Astrocyte of the spinal cord (primary cell): ENCODE measurements around the gene FXR2.
A peak's percentile ranks its signal among the peaks of the same experiment; 100 is the strongest.

Experiments
- DNase-seq: peaks from one replicate; pipeline ENCODE4 v3.0.0; 2011; ENCODE audit warnings: low read depth, low spot score
- H3K4me3 ChIP-seq: 2 replicates; pipeline ENCODE4 v1.5.1; 2011; ENCODE audit warnings: low read depth, mild to moderate bottlenecking, low read length, moderate library complexity
- in situ Hi-C: cut with HindIII; loops from 2 replicates; pipeline ENCODE4 v1.10.0; 2017; ENCODE audit warnings: low sequenced_read_pairs
- TF ChIP-seq, protein P1 (sequence below): IDR thresholded peaks from 2 replicates; pipeline ENCODE4 v1.5.1; 2012; ENCODE audit warnings: low read depth, mild to moderate bottlenecking, low read length, inconsistent platforms

The FXR2 gene

DNA sequence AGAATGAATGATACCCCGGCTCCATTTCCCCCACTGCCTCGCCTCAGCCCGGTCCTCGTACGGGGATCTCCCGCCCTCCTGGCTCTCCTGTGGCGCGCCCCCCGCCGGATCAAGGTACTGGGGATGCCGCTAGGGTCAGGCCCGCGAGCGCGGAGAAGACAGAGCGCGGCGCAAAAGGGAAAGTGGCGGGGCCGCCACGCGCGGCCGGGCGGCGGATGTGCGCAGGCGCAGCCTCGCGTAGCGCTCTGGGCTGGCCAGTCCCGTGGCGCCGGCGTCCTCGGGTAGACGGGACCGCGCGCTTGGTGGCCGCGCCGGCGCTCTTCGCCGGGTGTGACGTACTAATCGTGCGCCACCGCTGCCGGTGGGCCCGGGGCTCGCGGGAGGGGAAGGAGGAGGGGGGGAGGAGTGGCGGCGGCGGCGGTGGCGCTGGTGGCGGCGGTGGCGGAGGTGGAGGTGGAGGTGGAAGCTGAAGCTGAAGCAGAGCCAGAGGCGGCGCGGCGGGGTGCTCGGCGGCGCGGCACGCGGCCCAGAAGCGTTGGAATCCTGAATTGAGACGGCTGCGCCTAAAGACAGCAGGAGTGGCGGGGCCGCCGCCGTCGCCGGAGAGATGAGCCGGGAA is 53.0 kb downstream of the FXR2 start, which contains the start of gene SENP3:
TSS of gene SENP3 (plus strand) at position 331 of the 619 bp plus-strand sequence. CDS start 1,158 bp downstream, outside the sequence.
- peak within 1 kb of the TSS; percentile 85 for H3K4me3 ChIP-seq
- TF ChIP-seq, protein P1, sequence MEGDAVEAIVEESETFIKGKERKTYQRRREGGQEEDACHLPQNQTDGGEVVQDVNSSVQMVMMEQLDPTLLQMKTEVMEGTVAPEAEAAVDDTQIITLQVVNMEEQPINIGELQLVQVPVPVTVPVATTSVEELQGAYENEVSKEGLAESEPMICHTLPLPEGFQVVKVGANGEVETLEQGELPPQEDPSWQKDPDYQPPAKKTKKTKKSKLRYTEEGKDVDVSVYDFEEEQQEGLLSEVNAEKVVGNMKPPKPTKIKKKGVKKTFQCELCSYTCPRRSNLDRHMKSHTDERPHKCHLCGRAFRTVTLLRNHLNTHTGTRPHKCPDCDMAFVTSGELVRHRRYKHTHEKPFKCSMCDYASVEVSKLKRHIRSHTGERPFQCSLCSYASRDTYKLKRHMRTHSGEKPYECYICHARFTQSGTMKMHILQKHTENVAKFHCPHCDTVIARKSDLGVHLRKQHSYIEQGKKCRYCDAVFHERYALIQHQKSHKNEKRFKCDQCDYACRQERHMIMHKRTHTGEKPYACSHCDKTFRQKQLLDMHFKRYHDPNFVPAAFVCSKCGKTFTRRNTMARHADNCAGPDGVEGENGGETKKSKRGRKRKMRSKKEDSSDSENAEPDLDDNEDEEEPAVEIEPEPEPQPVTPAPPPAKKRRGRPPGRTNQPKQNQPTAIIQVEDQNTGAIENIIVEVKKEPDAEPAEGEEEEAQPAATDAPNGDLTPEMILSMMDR = no peak
- peak; percentile 88 for DNase-seq
- in situ Hi-C loops = no loop called here

- in situ Hi-C loops = no loop called here
- TF ChIP-seq, protein P1 = peak; percentile 88
- H3K4me3 ChIP-seq = peak overlapping the region; percentile 85
- DNase-seq = peak; percentile 82
Observed at GRCh38 chr17:7561028-7561575, 53.6 kb downstream of the FXR2 start.

GRCh38 chr17:7560172-7561027 is 54.3 kb downstream of the FXR2 start:
- peak; percentile 59 for DNase-seq
- in situ Hi-C loops = no loop called here
- peak overlapping the region; percentile 85 for H3K4me3 ChIP-seq
- TF ChIP-seq, protein P1 = peak; percentile 86

DNA sequence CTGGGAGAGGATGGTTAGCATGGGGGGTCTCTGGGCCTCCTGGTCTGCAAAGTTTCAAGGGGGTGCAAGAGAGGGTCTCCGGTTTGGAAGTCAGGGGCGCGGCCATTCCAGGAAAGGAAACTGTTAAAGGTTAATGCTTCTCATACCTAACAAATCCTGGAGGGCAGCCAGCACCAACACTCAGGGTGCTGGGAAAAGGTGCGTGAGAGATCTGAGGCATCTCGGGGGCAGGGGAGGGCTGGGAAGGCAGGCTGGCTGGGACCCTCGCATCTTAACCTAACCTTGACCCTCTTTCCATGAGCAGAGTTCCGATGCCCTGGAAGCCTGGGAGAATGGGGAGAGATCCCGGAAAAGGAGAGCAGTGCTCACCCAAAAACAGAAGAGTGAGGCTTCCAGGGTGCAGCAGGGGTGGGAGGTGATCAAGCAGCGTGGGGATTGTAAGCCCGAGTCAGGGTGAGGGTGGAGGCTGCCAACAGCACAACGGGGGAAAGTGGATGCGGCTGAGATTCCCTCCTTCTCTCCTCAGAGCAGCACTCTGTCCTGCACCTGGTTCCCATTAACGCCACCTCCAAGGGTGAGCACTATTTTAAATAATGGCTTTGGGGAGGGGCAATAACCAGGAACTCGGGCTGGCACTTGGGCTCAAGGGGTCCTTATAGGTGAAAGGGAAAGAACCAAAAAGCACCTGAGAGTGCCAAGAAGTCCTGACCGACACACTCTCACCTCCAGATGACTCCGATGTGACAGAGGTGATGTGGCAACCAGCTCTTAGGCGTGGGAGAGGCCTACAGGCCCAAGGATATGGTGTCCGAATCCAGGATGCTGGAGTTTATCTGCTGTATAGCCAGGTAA is 55.2 kb downstream of the FXR2 start:
- in situ Hi-C loops = no loop called here
- no peak overlapping the region for H3K4me3 ChIP-seq
- TF ChIP-seq, protein P1 = no peak
- no peak for DNase-seq

DNA sequence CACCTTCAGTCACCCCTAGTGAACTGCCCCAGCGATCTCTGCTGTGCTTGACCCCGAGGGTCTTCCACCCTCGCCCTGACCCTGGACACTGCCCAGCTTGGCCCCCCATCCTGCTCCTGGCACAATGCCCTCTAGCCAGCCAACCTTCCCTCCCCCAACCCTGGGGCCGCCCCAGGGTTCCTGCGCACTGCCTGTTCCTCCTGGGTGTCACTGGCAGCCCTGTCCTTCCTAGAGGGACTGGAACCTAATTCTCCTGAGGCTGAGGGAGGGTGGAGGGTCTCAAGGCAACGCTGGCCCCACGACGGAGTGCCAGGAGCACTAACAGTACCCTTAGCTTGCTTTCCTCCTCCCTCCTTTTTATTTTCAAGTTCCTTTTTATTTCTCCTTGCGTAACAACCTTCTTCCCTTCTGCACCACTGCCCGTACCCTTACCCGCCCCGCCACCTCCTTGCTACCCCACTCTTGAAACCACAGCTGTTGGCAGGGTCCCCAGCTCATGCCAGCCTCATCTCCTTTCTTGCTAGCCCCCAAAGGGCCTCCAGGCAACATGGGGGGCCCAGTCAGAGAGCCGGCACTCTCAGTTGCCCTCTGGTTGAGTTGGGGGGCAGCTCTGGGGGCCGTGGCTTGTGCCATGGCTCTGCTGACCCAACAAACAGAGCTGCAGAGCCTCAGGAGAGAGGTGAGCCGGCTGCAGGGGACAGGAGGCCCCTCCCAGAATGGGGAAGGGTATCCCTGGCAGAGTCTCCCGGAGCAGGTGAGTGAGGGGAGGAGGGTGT is 56.0 kb downstream of the FXR2 start, which contains the start of gene TNFSF13:
TSS of gene TNFSF13 (plus strand) at position 207 of the 776 bp plus-strand sequence. CDS start at position 497, 290 bp downstream.
- no peak within 1 kb of the TSS for H3K4me3 ChIP-seq
- in situ Hi-C loops = no loop called here

More for the DNA sequence above, 56.0 kb downstream of the FXR2 start, which contains the start of gene TNFSF13:
- TF ChIP-seq, protein P1 = no peak
- DNase-seq = no peak
